Measurements from ENCODE around the gene NDUFB2. TPM values are rescaled to one million over a fixed set of nuclear protein-coding genes. Genes with fewer than 3 reads are reported as not detected.
A peak's percentile ranks its signal among the peaks of the same experiment; 100 is the strongest.

NDUFB2 gene
- total and polyA plus RNA-seq, 9 of the 15 experiments (the other 6 are each of a cell fraction or from before 2014, with no cell fraction given), result 220 to 2,075 (median 320) TPM

GRCh38 chr7:140650367-140650766 lies 46.1 kb upstream of the NDUFB2 start (continued):
- TF ChIP-seq ZNF511 (CRISPR knock-in tag; IDR thresholded peaks at IDR 0.05) (0 out of 2 replicates have a peak, but pooled peaks have one; percentile 29), RAD51 (IDR thresholded peaks at IDR 0.05; ENCODE audit: borderline replicate concordance, low read depth) (no peak), ZNF232 (CRISPR knock-in tag; IDR thresholded peaks at IDR 0.05) (0 out of 2 replicates have a peak, but pooled peaks have one; percentile 32), EP300 (IDR thresholded peaks at IDR 0.05; ENCODE audit: low read length) (no peak), RBM34 (IDR thresholded peaks at IDR 0.05; ENCODE audit: borderline replicate concordance, insufficient read depth, low read length) (no peak), ZNF75A (CRISPR knock-in tag; IDR thresholded peaks at IDR 0.05) (no peak), ZNF175 (CRISPR knock-in tag; IDR thresholded peaks at IDR 0.05; ENCODE audit: low read depth) (no peak), HDAC8 (tag; IDR thresholded peaks at IDR 0.05) (no peak), FIP1L1 (IDR thresholded peaks at IDR 0.05; ENCODE audit: low read depth, low read length, poor library complexity, severe bottlenecking) (no peak), NR1H2 (CRISPR knock-in tag; IDR thresholded peaks at IDR 0.05) (no peak), PHF8 (IDR thresholded peaks at IDR 0.05; ENCODE audit: borderline replicate concordance, low read length) (no peak), ELF2 (CRISPR knock-in tag; IDR thresholded peaks at IDR 0.05) (no peak), KHSRP (IDR thresholded peaks at IDR 0.05) (no peak), ZNF699 (CRISPR knock-in tag; IDR thresholded peaks at IDR 0.05; ENCODE audit: insufficient replicate concordance) (no peak), FOS (IDR thresholded peaks at IDR 0.05; ENCODE audit: extremely low read depth, insufficient read length) (no peak)
- TF ChIP-seq, protein P1, sequence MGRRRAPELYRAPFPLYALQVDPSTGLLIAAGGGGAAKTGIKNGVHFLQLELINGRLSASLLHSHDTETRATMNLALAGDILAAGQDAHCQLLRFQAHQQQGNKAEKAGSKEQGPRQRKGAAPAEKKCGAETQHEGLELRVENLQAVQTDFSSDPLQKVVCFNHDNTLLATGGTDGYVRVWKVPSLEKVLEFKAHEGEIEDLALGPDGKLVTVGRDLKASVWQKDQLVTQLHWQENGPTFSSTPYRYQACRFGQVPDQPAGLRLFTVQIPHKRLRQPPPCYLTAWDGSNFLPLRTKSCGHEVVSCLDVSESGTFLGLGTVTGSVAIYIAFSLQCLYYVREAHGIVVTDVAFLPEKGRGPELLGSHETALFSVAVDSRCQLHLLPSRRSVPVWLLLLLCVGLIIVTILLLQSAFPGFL (CRISPR knock-in tag; IDR thresholded peaks at IDR 0.05), result no peak
- TF ChIP-seq, protein P2, sequence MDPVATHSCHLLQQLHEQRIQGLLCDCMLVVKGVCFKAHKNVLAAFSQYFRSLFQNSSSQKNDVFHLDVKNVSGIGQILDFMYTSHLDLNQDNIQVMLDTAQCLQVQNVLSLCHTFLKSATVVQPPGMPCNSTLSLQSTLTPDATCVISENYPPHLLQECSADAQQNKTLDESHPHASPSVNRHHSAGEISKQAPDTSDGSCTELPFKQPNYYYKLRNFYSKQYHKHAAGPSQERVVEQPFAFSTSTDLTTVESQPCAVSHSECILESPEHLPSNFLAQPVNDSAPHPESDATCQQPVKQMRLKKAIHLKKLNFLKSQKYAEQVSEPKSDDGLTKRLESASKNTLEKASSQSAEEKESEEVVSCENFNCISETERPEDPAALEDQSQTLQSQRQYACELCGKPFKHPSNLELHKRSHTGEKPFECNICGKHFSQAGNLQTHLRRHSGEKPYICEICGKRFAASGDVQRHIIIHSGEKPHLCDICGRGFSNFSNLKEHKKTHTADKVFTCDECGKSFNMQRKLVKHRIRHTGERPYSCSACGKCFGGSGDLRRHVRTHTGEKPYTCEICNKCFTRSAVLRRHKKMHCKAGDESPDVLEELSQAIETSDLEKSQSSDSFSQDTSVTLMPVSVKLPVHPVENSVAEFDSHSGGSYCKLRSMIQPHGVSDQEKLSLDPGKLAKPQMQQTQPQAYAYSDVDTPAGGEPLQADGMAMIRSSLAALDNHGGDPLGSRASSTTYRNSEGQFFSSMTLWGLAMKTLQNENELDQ (CRISPR knock-in tag; IDR thresholded peaks at IDR 0.05; ENCODE audit: borderline replicate concordance), result no peak
- TF ChIP-seq, protein P3, sequence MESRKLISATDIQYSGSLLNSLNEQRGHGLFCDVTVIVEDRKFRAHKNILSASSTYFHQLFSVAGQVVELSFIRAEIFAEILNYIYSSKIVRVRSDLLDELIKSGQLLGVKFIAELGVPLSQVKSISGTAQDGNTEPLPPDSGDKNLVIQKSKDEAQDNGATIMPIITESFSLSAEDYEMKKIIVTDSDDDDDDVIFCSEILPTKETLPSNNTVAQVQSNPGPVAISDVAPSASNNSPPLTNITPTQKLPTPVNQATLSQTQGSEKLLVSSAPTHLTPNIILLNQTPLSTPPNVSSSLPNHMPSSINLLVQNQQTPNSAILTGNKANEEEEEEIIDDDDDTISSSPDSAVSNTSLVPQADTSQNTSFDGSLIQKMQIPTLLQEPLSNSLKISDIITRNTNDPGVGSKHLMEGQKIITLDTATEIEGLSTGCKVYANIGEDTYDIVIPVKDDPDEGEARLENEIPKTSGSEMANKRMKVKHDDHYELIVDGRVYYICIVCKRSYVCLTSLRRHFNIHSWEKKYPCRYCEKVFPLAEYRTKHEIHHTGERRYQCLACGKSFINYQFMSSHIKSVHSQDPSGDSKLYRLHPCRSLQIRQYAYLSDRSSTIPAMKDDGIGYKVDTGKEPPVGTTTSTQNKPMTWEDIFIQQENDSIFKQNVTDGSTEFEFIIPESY (CRISPR knock-in tag; IDR thresholded peaks at IDR 0.05), result no peak
- TF ChIP-seq, protein P4, sequence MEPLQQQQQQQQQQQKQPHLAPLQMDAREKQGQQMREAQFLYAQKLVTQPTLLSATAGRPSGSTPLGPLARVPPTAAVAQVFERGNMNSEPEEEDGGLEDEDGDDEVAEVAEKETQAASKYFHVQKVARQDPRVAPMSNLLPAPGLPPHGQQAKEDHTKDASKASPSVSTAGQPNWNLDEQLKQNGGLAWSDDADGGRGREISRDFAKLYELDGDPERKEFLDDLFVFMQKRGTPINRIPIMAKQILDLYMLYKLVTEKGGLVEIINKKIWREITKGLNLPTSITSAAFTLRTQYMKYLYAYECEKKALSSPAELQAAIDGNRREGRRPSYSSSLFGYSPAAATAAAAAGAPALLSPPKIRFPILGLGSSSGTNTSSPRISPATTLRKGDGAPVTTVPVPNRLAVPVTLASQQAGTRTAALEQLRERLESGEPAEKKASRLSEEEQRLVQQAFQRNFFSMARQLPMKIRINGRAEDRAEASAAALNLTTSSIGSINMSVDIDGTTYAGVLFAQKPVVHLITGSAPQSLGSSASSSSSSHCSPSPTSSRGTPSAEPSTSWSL (CRISPR knock-in tag; IDR thresholded peaks at IDR 0.05; ENCODE audit: borderline replicate concordance), result no peak

Data from K562 (cell line).